HepG2 (cell line): ENCODE results near the gene LDLRAD3. TPM values are rescaled to one million over a fixed set of nuclear protein-coding genes. Genes with fewer than 3 reads are reported as not detected.

Source experiments
- ATAC-seq: fragments of 200-7000 bp; cut with Tn5 transposase; 3 replicates; pipeline ENCODE4 v1.9.1; 2020; ENCODE audit warnings: mild to moderate bottlenecking, moderate library complexity
- BruUV-seq: library from RNA; stranded (reverse); fragments of 400-500 nt; replicated peaks from 2 replicates; lab custom pipeline; 2021; lab: Mats Ljungman, UMichigan
- CTCF ChIA-PET: fragments of 300-600 bp; formaldehyde crosslinking; extraction: SDS; loops from one replicate; lab custom pipeline; 2021; ENCODE audit warnings: low total read pairs, inconsistent platforms, low intra/inter-chr PET ratio; lab: Yijun Ruan, JAX
- POLR2A ChIA-PET: fragments of 350-600 bp; sonication (Branson Sonifier 250); formaldehyde crosslinking; loops from one replicate; lab custom pipeline; 2020; ENCODE audit warnings: antibody characterized with exemption, inconsistent platforms; lab: Yijun Ruan, JAX
- DNase-seq: peaks from one replicate; pipeline ENCODE4 v3.0.0-alpha.2; 2015; ENCODE audit warnings: low spot score
- FAIRE-seq: peaks from 3 replicates; lab custom pipeline; 2011; peaks lifted over from hg19 to GRCh38; lab: Jason Lieb, UNC
- H2AFZ ChIP-seq: one replicate; pipeline ENCODE4 v1.6.1; 2011; ENCODE audit warnings: low read length, inconsistent platforms
- H3K27ac ChIP-seq: fragments of 300-600 bp; 3 replicates; pipeline ENCODE4 v1.8.0; 2011; ENCODE audit warnings: mixed run types, mild to moderate bottlenecking, mixed read lengths, low read length, inconsistent platforms; ENCODE audit not compliant: insufficient read depth; ENCODE audit errors: extremely low read length
- H3K27me3 ChIP-seq, 2 experiments: fragments of 200-600 bp in 1 of 2; 2 replicates in 1 of 2; 3 replicates in 1 of 2; pipeline versions ENCODE4 v1.6.0 to v1.8.0; 2011; ENCODE audit warnings: low read length in 2 of 2, mild to moderate bottlenecking in 2 of 2, moderate library complexity in 2 of 2, inconsistent platforms in 1 of 2; ENCODE audit not compliant: insufficient read depth in 2 of 2, control insufficient read depth in 1 of 2
- H3K36me3 ChIP-seq, 2 experiments: fragments of 200-600 bp in 1 of 2; replicated peaks in 1 of 2; 2 replicates in 1 of 2; 3 replicates in 1 of 2; pipeline versions ENCODE4 v1.5.1 to v1.8.0; 2011; ENCODE audit warnings: low read length in 2 of 2, inconsistent platforms in 1 of 2; ENCODE audit not compliant: insufficient read depth in 2 of 2, control insufficient read depth in 1 of 2
- H3K4me1 ChIP-seq: 2 replicates; pipeline ENCODE4 v1.5.1; 2012; ENCODE audit warnings: low read length, inconsistent platforms; ENCODE audit not compliant: insufficient read depth
- H3K4me2 ChIP-seq: 2 replicates; pipeline ENCODE4 v1.6.0; 2011; ENCODE audit warnings: low read depth, low read length, inconsistent platforms
- H3K4me3 ChIP-seq, 3 experiments: fragments of 200-600 bp in 1 of 3; sonication (generic), shearing (Covaris generic) in 1 of 3; replicated peaks in 1 of 3; 2 replicates each; pipeline ENCODE4 v1.5.1; 2011 to 2016; ENCODE audit warnings: low read length in 3 of 3, inconsistent platforms in 2 of 3, low read depth in 2 of 3, mild to moderate bottlenecking in 2 of 3, control low read depth in 1 of 3, mixed read lengths in 1 of 3; ENCODE audit not compliant: insufficient read depth in 1 of 3
- H3K79me2 ChIP-seq: one replicate; pipeline ENCODE4 v1.6.1; 2011; ENCODE audit warnings: low read length, inconsistent platforms; ENCODE audit not compliant: insufficient read depth
- H3K9ac ChIP-seq: 2 replicates; pipeline ENCODE4 v1.6.0; 2011; ENCODE audit warnings: mild to moderate bottlenecking, low read depth, low read length, inconsistent platforms; ENCODE audit not compliant: insufficient read depth
- H3K9me3 ChIP-seq: 2 replicates; pipeline ENCODE4 v1.5.1; 2012; ENCODE audit warnings: mild to moderate bottlenecking, low read length
- H4K20me1 ChIP-seq: 2 replicates; pipeline ENCODE4 v1.6.0; 2011; ENCODE audit warnings: inconsistent platforms, mild to moderate bottlenecking, low read length, moderate library complexity; ENCODE audit not compliant: insufficient read depth
- HNRNPH1 ChIP-seq: fragments of 200-400 bp; formaldehyde crosslinking; optimal IDR thresholded peaks from 2 replicates; pipeline ENCODE3; 2017; ENCODE audit warnings: mild to moderate bottlenecking, low read depth, low read length
- KLF13 ChIP-seq: sonication (generic); formaldehyde crosslinking; IDR thresholded peaks from 2 replicates; pipeline ENCODE4 v1.4.0; 2020; ENCODE audit warnings: mild to moderate bottlenecking, missing genetic modification reagents
- SMAD1 ChIP-seq: sonication (generic); formaldehyde crosslinking; IDR thresholded peaks from 2 replicates; pipeline ENCODE4 v1.4.0; 2020; ENCODE audit warnings: missing genetic modification reagents, low read depth, mild to moderate bottlenecking, borderline replicate concordance
- SRY ChIP-seq: sonication (generic); formaldehyde crosslinking; IDR thresholded peaks from 2 replicates; pipeline ENCODE4 v1.8.0; 2022; ENCODE audit warnings: mild to moderate bottlenecking, missing genetic modification reagents
- ZNF256 ChIP-seq: sonication (generic); formaldehyde crosslinking; conservative IDR thresholded peaks from 2 replicates; pipeline ENCODE4 v1.4.0; 2020; ENCODE audit warnings: missing genetic modification reagents
- ZNF557 ChIP-seq: sonication (generic); formaldehyde crosslinking; IDR thresholded peaks from 2 replicates; pipeline ENCODE4 v1.4.0; 2020; ENCODE audit warnings: missing genetic modification reagents
- WGBS: methylation state at CpG from one replicate; pipeline ENCODE4 v1.1.6; 2017; ENCODE audit warnings: low lambda C conversion rate; 5-methylcytosine and 5-hydroxymethylcytosine counted together
- in situ Hi-C: cut with HindIII; loops from 2 replicates; pipeline ENCODE4 v1.10.0; 2017; ENCODE audit warnings: low pct_unique_long_range_greater_than_20kb; ENCODE audit not compliant: extremely low pct_ligation_motif_present
- intact Hi-C: fragments of 100-400 bp; cut with micrococcal nuclease; formaldehyde crosslinking; loops from one replicate; pipeline ENCODE4 v1.10.0; 2022; ENCODE audit not compliant: unreplicated experiment
- polyA plus RNA-seq, 8 experiments: library from polyadenylated mRNA; depleted of rRNA in 3 of 8; stranded (reverse) in 7 of 8; unstranded in 1 of 8; fragments of >200 nt; fragmentation: Illumina TruSeq in 4 of 8; extraction: Trizol in 4 of 8; gene quantifications; 2 replicates each; pipeline versions ENCODE4 v1.2.1 to v1.2.3, GENCODE V29; 2011 to 2016; ENCODE audit warnings: low read depth in 4 of 8, missing spikeins in 1 of 8, mixed read lengths in 1 of 8; ENCODE audit not compliant: insufficient read depth in 1 of 8
- total RNA-seq, 5 experiments: library from RNA; depleted of rRNA; stranded (reverse); fragments of >200 nt; fragmentation: Illumina TruSeq; extraction: Trizol; gene quantifications; 2 replicates each; pipeline ENCODE4 v1.2.3, GENCODE V29; 2016; ENCODE audit warnings: low read depth in 1 of 5
- TF ChIP-seq, protein P1 (sequence below): sonication (generic); formaldehyde crosslinking; IDR thresholded peaks from 2 replicates; pipeline ENCODE4 v1.8.1; 2023; ENCODE audit warnings: missing genetic modification reagents, mild to moderate bottlenecking, borderline replicate concordance
- TF ChIP-seq, protein P2 (sequence below): sonication (generic); IDR thresholded peaks from 2 replicates; pipeline ENCODE4 v1.6.1; 2016; ENCODE audit warnings: low read depth, borderline replicate concordance

Gene LDLRAD3
- total and polyA plus RNA-seq, 2 of the 13 experiments (the other 11 are each of a cell fraction or from before 2014, with no cell fraction given): 0.50 to 0.60 TPM

DNA sequence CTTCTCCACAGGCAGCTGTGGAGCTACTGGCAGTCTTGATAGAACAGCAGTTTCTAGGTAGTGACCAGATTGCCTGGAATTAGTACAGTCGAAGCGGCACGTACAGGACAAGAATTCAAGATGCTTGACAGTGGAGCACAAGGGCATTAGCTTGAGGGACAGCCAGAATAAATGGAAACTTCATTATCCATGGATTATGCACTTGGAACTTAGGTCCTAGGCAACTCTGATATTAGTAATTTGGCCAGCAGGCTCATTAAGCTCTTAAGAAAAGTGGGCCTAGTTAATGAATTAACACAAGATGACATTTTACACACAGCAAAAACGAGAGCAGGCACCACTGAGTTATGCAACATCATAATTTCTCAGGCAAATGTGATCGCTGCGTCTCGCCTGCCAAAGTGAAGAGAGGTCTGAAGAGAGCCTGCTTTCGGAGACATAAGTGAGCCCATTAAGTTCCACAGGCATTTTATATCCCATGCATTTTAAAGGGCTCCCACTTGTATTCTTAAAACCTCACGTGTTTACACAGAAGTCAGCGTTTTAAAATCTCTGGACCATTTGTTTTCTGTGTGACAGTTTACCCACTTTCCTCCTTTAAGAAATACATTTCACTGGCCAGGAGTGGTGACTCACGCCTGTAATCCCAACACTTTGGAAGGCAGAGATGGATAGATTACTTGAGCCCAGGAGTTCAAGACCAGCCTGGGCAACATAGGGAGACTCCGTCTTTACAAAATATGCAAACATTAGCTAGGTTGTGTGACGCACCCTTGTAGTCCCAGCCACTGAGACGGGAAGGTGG lies 279.2 kb downstream of the LDLRAD3 start:
- DNase-seq: no peak
- BruUV-seq: no TSS peak
- intact Hi-C loops: no loop called here
- in situ Hi-C loops: no loop called here
- Histone ChIP-seq H3K79me2 (no peaks in the 10 kb centered on the region), H3K4me1 (no peaks in the 10 kb centered on the region), H4K20me1 (no peaks in the 10 kb centered on the region), H3K27ac (no peak overlapping the region)
- POLR2A ChIA-PET: no interaction called here
- TF ChIP-seq SRY (no peak), KLF13 (CRISPR knock-in tag) (no peak), ZNF557 (CRISPR knock-in tag) (no peak), ZNF256 (no peak), HNRNPH1 (no peak), SMAD1 (CRISPR knock-in tag) (no peak)
- TF ChIP-seq, protein P1, sequence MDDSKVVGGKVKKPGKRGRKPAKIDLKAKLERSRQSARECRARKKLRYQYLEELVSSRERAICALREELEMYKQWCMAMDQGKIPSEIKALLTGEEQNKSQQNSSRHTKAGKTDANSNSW (CRISPR knock-in tag): no peak
- TF ChIP-seq, protein P2, sequence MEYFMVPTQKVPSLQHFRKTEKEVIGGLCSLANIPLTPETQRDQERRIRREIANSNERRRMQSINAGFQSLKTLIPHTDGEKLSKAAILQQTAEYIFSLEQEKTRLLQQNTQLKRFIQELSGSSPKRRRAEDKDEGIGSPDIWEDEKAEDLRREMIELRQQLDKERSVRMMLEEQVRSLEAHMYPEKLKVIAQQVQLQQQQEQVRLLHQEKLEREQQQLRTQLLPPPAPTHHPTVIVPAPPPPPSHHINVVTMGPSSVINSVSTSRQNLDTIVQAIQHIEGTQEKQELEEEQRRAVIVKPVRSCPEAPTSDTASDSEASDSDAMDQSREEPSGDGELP: no peak
- TF ChIP-seq, all 625 proteins: peak for 0
- Histone ChIP-seq H3K9me3 (peaks cover 7% of the 10 kb centered on the region), H3K27me3 (no peaks in the 10 kb centered on the region; a peak in 1 of 5 replicates), H3K36me3 (no peaks in the 10 kb centered on the region), H2AFZ (no peak overlapping the region), H3K4me2 (no peak overlapping the region), H3K9ac (no peak overlapping the region), H3K4me3 (no peak overlapping the region)
- WGBS: 36% methylated on average over 12 of the region's 14 CpGs
- CTCF ChIA-PET: no interaction called here
- no peak for FAIRE-seq
- ATAC-seq: no peak
